WTC11 (cell line): ENCODE results near the gene CSNK1G3. TPM values are rescaled to one million over a fixed set of nuclear protein-coding genes. Genes with fewer than 3 reads are reported as not detected.

Experiments
- ATAC-seq: fragments of 200-7000 bp; cut with Tn5 transposase; 2 replicates; pipeline ENCODE4 v1.10.0; 2021; ENCODE audit warnings: mild to moderate bottlenecking, moderate library complexity
- CTCF ChIA-PET: fragments of 300-600 bp; sonication (Branson Sonifier 250); formaldehyde crosslinking; loops from one replicate; lab custom pipeline; 2021; ENCODE audit warnings: antibody characterized with exemption; lab: Charles Lee
- POLR2A ChIA-PET: fragments of 350-600 bp; sonication (Branson Sonifier 250); formaldehyde crosslinking; loops from one replicate; lab custom pipeline; 2021; ENCODE audit warnings: antibody characterized with exemption; lab: Charles Lee
- DNase-seq: peaks from one replicate; pipeline ENCODE4 v3.0.0; 2021; ENCODE audit warnings: low spot score
- H3K27ac Mint-ChIP-seq: 2 replicates; pipeline ENCODE4 v1.8.0; 2021; ENCODE audit warnings: mixed read lengths
- H3K27me3 Mint-ChIP-seq: 2 replicates; pipeline ENCODE4 v1.8.0; 2021; ENCODE audit warnings: low read depth, mild to moderate bottlenecking, moderate library complexity, mixed read lengths
- H3K36me3 Mint-ChIP-seq: 2 replicates; pipeline ENCODE4 v1.8.0; 2021; ENCODE audit warnings: mixed read lengths
- H3K4me1 Mint-ChIP-seq: 2 replicates; pipeline ENCODE4 v1.8.0; 2022; ENCODE audit warnings: mixed read lengths
- H3K4me3 Mint-ChIP-seq: 2 replicates; pipeline ENCODE4 v1.8.0; 2021; ENCODE audit warnings: mild to moderate bottlenecking, moderate library complexity, mixed read lengths
- H3K9me3 Mint-ChIP-seq: 2 replicates; pipeline ENCODE4 v1.8.0; 2021; ENCODE audit warnings: mixed read lengths
- ARID4B ChIP-seq: sonication (generic); formaldehyde crosslinking; IDR thresholded peaks from 2 replicates; pipeline ENCODE4 v1.8.0; 2023; ENCODE audit warnings: missing genetic modification reagents, mild to moderate bottlenecking, borderline replicate concordance
- E2F1 ChIP-seq: sonication (generic); formaldehyde crosslinking; IDR thresholded peaks from 2 replicates; pipeline ENCODE4 v1.8.0; 2022; ENCODE audit warnings: mild to moderate bottlenecking, missing genetic modification reagents
- EMX1 ChIP-seq: fragments of 250-450 bp; sonication (Bioruptor Pico); IDR thresholded peaks from 2 replicates; pipeline ENCODE4 v1.8.0; 2021; ENCODE audit warnings: mild to moderate bottlenecking
- ERG ChIP-seq: fragments of 250-450 bp; sonication (Bioruptor Pico); IDR thresholded peaks from 2 replicates; pipeline ENCODE4 v1.8.0; 2021; ENCODE audit warnings: mild to moderate bottlenecking
- GRHL2 ChIP-seq: fragments of 250-450 bp; sonication (Bioruptor Pico); IDR thresholded peaks from 2 replicates; pipeline ENCODE4 v1.8.0; 2022; ENCODE audit warnings: mild to moderate bottlenecking, moderate library complexity; ENCODE audit not compliant: insufficient replicate concordance, severe bottlenecking
- HMGA2 ChIP-seq: fragments of 250-450 bp; sonication (Bioruptor Pico); IDR thresholded peaks from 2 replicates; pipeline ENCODE4 v1.4.0; 2021; ENCODE audit warnings: mild to moderate bottlenecking, moderate library complexity
- JAZF1 ChIP-seq: fragments of 250-450 bp; sonication (Bioruptor Pico); IDR thresholded peaks from 2 replicates; pipeline ENCODE4 v1.9.0; 2021; ENCODE audit warnings: moderate library complexity, mild to moderate bottlenecking, inconsistent platforms
- KAT7 ChIP-seq: sonication (generic); formaldehyde crosslinking; IDR thresholded peaks from 2 replicates; pipeline ENCODE4 v1.8.1; 2023; ENCODE audit warnings: missing genetic modification reagents, mild to moderate bottlenecking, borderline replicate concordance
- NR2C2 ChIP-seq: sonication (generic); formaldehyde crosslinking; IDR thresholded peaks from 2 replicates; pipeline ENCODE4 v1.8.0; 2022; ENCODE audit warnings: mild to moderate bottlenecking, missing genetic modification reagents
- PRDM15 ChIP-seq: sonication (generic); formaldehyde crosslinking; IDR thresholded peaks from 2 replicates; pipeline ENCODE4 v1.8.0; 2022; ENCODE audit warnings: missing genetic modification reagents
- ZNF317 ChIP-seq: sonication (generic); formaldehyde crosslinking; IDR thresholded peaks from 2 replicates; pipeline ENCODE4 v1.8.1; 2023; ENCODE audit warnings: low read depth, mild to moderate bottlenecking, moderate library complexity, missing genetic modification reagents, borderline replicate concordance
- ZNF425 ChIP-seq: fragments of 250-450 bp; sonication (Bioruptor Pico); conservative IDR thresholded peaks from 2 replicates; pipeline ENCODE4 v1.9.0; 2021; ENCODE audit warnings: mild to moderate bottlenecking
- ZNF512 ChIP-seq: sonication (generic); formaldehyde crosslinking; IDR thresholded peaks from 2 replicates; pipeline ENCODE4 v1.8.1; 2022; ENCODE audit warnings: missing genetic modification reagents, borderline replicate concordance
- total RNA-seq: library from RNA; stranded (reverse); gene quantifications from 3 replicates; pipeline ENCODE4 v1.2.3, GENCODE V29; 2021
- TF ChIP-seq, protein P1 (sequence below): sonication (generic); formaldehyde crosslinking; IDR thresholded peaks from 2 replicates; pipeline ENCODE4 v1.8.0; 2022; ENCODE audit warnings: mild to moderate bottlenecking, missing genetic modification reagents

CSNK1G3 gene
- total RNA-seq, 1 experiment from 2014 or later: 51.2 TPM

DNA sequence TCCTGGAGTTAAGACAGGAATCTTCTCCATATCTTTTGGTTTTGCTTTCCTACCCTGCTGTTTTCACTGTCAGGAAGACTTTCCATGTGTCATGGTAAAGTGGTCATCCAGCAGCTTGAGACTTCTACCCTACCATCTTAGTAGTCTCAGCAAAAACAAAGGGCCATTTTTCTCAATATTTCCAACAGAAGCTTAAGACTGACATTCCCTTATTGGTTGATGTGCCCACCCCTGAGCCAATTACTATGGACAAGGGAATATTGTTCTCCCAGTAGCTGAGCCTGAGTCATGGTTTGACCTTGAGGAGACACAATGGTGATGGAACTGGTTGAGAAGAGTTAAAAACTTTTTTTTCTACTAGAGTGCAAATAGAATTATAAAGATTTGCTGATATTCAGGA lies 105.6 kb downstream of the CSNK1G3 start (continued):
- TF ChIP-seq ZNF512 (CRISPR knock-in tag) (no peak), ZNF425 (CRISPR knock-in tag) (no peak)

DNA sequence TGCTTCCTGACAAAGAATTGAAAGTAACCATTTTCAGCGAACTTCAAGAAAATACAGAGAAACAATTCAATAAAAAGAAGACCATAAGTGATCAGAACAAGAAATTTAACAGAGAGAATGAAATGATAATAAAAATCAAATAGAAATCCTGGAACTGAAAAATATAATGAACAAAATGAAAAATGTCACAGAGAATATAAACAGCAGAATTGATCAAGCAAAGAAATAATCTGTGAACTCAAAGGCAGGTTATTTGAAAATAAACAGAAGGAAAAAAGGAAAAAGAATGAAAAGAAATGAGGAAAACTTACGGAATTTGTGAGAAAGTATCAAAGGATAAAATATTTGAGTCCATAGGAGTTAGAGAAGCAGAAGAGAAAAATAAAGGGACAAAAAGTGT lies 114.1 kb downstream of the CSNK1G3 start:
- ChIA-PET CTCF (no interaction called here), POLR2A (no interaction called here)
- Mint-ChIP-seq H3K4me1 (no peaks in the 10 kb centered on the region), H3K4me3 (no peak overlapping the region), H3K9me3 (peaks cover 44% of the 10 kb centered on the region), H3K36me3 (peaks cover 13% of the 10 kb centered on the region), H3K27me3 (no peaks in the 10 kb centered on the region; the same call in 1 of the 2 replicates), H3K27ac (no peak overlapping the region)
- ATAC-seq: no peak
- TF ChIP-seq JAZF1 (CRISPR knock-in tag) (no peak), NR2C2 (no peak), GRHL2 (no peak), E2F1 (CRISPR knock-in tag) (no peak), ERG (CRISPR knock-in tag) (no peak), PRDM15 (CRISPR knock-in tag) (no peak), KAT7 (CRISPR knock-in tag) (no peak), ZNF317 (CRISPR knock-in tag) (no peak), HMGA2 (CRISPR knock-in tag) (no peak), EMX1 (CRISPR knock-in tag) (no peak), ARID4B (CRISPR knock-in tag) (no peak)
- TF ChIP-seq, protein P1, sequence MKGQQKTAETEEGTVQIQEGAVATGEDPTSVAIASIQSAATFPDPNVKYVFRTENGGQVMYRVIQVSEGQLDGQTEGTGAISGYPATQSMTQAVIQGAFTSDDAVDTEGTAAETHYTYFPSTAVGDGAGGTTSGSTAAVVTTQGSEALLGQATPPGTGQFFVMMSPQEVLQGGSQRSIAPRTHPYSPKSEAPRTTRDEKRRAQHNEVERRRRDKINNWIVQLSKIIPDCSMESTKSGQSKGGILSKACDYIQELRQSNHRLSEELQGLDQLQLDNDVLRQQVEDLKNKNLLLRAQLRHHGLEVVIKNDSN (CRISPR knock-in tag): no peak
- DNase-seq: no peak
